ENCODE results near the gene BCL2L15.

BCL2L15 gene

DNA sequence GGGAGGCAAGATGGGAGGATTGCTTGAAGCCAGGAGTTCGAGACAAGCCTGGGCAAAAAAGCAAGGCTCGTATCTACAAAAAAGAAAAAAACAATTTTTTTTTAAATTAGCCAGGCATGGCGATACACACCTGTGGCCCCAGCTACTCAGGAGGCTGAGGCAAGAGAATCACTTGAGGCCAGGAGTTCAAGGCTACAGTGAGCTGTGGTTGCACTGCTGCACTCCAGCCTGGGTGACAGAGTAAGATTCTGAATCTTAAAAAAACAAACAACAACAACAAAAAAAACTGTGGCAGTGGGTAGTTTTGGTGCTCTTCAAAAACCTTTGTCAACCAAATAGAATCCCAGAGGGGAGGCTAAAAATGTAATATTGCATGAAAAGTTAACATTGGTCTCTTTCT lies 16.6 kb downstream of the BCL2L15 start:
- no peak for DNase-seq (ENCODE audit: low read depth)

GRCh38 chr1:113868387-113869083 lies 18.8 kb downstream of the BCL2L15 start:
- DNase-seq (ENCODE audit: low read depth): no peak

DNA sequence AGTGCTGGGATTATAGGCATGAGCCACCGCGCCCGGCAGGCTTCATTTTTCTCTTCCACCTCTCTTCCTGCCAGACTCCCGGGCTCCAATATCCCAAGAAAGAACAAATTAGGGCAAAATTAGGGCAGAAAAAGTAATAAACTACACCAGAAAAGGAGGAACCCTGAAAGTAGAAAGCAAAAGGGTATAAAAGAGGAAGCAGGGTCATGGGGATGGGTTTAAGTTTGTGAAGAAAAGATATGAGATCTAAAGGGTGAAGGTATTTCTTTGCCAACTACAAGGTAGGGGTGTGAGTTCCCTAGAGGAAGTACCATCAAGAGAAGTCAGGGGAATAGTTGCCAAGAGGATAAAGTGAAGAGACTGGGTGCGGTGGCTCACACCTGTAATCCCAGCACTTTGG lies 25.7 kb downstream of the BCL2L15 start:
- no peak for DNase-seq (ENCODE audit: low read depth)

DNA sequence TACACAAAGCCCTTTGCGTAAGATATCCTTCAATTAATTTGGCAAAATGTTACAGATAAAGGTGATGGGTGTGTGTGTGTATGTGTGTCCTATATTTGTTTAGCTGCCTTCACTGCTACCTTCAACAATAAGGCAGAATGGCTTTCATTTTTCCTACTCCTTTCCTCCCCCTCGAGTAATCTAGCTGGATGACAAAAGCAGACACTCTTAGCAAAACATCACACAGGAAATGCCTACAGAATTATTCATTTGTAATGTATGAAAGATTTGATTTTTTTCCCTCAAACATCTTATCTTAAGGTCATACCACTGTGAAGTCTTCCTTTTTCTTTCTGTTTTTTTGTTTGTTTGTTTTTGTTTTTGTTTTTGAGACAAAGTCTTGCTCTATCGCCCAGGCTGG lies 26.5 kb downstream of the BCL2L15 start:
- DNase-seq (ENCODE audit: low read depth): peak; percentile 57

DNA sequence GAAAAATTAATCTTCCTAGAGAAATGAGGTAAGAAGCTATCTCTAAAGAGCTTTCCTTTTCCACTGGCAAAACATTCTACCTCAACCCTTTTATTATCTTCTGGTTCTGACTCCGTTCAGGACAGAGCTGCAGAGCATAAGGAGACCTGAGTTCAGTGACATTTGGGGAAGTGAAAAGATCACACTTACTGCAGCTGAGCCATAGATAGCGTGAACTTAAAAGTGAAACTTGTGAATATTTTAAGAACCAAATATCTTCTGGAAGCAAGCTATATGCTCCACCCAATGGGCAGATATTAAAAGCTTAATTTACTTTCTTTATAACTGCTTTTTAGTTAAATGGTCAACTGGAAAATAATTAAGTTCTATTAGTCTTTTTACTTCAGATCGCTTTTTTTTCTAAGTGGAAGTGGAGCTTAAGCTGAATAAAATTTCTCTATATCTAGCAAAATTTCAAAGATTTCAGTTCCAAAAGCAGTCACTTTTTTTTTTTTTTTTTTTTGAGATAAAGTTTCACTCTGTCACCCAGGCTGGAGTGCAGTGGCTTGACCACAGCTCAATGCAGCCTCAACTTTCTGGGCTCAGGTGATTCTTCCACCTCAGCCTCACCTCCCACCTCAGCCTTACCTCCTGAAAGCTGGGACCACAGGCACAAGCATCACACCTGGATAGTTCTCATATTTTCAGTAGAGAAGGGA lies 27.8 kb downstream of the BCL2L15 start:
- DNase-seq (ENCODE audit: low read depth): no peak

DNA sequence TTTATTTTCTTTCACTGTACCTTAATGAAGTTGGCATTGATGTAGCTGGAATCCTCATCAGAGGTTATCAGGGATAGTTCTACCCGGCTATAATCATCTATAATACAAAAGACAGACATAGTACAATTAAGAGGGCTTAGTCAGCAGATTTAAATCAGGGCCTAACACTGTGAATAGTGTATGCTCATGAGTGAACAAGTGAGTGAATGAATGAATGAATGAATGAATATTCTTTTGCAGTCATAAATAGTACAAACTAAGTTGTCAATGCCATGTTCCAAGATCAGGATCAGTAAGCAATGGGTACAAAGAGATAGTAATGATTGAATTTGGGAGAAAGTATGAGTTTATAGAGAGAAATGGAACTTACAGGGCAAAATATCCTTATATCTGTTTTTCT lies 28.4 kb downstream of the BCL2L15 start:
- no peak for DNase-seq (ENCODE audit: low read depth)

DNA sequence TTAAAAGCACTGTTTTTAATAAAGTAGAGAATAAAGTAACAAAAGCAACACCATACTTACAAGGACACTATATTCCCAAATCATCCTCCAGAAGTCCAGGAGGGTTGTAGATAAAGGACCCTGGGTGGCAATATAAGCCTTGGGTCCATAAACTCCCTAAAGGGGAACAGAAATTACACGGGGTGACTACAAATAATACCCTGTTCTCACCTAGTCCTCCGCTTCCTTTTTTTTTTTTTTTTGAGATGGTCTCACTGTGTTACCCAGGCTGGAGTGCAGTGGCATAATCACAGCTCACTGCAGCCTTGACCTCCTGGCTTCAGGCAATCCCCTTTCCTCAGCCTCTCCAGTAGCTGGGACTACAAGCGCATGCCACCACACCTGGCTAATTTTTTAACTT lies 29.0 kb downstream of the BCL2L15 start:
- no peak for DNase-seq (ENCODE audit: low read depth)

DNA sequence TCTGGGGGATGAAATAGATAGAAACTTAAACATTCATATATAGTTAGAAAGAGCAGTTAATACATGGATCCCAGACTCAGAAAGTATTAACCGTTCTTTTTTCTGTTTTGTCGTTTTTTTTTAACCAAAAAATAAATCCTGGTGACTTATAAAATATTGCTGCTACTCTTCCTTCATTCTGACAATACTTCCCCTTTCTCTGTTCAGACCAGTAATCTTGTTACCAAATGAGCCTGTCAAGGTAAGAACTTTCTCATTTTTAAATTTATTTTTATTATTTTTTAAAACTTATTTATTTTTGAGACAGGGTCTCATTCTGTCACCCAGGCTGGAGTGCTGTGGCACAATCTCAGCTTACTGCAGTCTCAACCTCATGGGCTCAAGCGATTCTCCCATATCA lies 29.6 kb downstream of the BCL2L15 start:
- DNase-seq (ENCODE audit: low read depth): no peak

GRCh38 chr1:113856401-113856790 lies 31.0 kb downstream of the BCL2L15 start:
- peak; percentile 16 for DNase-seq (ENCODE audit: low read depth)

- peak; percentile 49 for DNase-seq (ENCODE audit: low read depth)
Observed at GRCh38 chr1:113855630-113856400, 31.6 kb downstream of the BCL2L15 start.

- DNase-seq (ENCODE audit: low read depth): no peak
Observed at GRCh38 chr1:113854234-113854633, 33.1 kb downstream of the BCL2L15 start.

DNA sequence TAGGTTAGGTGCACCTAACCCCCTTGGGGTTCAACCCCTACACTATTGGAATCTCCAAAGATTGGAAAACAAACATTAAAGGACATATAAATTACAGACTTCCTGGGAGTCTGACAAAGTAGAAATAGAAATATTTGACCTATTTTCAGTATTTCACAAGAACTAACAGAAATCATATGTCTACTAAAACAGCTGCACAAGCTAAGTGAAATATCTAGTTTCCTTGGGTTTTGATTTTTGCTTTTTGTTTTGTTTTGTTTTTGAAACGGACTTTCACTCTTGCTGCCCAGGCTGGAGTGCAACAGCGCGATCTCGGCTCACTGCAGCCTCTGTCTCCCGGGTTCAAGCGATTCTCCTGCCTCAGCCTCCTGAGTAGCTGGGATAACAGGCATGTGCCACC lies 34.7 kb downstream of the BCL2L15 start:
- DNase-seq (ENCODE audit: low read depth): peak; percentile 55

GRCh38 chr1:113850127-113850796 lies 37.1 kb downstream of the BCL2L15 start:
- DNase-seq (ENCODE audit: low read depth): no peak

DNA sequence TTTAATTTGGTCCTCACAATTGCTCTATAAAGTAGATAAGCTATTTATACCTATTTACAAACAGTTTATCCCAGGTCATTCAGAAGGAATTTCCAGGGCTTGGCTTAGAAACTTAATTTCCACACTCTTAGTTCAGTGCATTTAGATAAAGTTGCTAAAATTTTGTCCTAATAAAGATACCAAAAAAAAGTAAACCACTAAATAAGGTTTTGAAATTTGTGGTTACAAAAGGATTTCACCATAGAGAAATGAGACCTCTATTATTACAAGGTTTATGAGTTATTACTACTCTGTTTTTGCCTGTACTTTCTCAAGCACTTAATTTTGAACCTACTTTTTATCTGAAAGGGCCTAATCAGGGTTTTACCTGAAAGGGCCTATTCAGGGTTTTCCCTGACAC lies 38.3 kb downstream of the BCL2L15 start:
- peak; percentile 57 for DNase-seq (ENCODE audit: low read depth)

DNA sequence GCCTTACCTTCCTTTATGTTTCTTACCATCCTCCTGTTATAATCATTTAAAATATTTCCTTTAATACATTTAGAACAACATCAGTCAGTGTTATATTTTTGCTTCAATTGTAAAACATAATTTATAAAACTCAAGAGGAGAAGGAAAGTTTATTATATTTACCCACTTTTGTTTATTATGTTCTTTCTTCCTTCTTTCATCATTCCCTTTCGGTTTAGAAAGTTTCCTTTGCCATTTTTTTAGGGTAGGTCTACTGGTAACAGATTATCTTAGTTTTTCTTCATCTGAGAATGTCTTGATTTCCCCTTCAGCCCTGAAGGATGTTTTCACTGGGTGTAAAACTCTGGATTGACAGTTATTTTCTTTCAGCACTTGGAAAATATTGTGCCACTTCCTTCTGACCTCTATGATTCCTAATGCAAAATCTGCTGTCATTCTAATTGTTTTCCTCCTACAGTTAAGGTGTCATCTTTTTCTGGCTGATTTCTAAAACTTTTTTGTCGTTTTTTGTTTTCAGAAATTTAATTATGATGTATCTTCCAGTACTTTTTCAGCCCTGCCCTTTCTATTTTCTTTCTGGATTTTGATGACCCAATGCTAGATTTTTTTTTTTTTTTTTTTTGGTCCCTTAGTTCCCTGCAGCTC lies 40.9 kb downstream of the BCL2L15 start:
- no peak for DNase-seq (ENCODE audit: low read depth)

- DNase-seq (ENCODE audit: low read depth): no peak
Observed at GRCh38 chr1:113836534-113836933, 50.8 kb downstream of the BCL2L15 start.

DNA sequence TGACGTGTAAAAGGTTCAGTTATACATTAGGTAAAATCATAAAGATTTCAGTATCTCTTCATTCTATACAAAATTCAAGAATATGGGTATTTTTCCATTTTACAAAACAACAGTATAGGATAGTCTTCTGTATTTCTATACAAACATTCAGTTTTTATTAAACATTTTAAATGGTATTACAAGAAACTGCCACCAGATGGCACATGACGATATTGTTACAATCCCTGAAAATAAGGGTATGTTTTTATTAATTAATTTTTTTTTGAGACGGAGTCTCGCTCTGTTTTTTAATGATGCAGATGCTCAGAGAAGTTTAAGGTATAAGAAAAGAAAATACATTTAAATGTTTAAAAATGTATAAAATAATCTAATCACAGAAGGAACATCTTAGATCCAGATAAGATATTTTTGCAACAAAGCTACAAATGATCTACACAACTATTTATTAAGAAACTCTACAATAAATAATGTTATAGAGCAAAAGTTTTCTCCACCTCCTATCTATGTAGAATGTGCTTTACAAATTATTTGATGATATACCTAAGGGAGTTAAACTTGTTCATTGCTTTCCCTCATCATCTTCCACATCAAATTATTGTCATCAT lies 51.6 kb downstream of the BCL2L15 start:
- DNase-seq (ENCODE audit: low read depth): peak; percentile 31

DNA sequence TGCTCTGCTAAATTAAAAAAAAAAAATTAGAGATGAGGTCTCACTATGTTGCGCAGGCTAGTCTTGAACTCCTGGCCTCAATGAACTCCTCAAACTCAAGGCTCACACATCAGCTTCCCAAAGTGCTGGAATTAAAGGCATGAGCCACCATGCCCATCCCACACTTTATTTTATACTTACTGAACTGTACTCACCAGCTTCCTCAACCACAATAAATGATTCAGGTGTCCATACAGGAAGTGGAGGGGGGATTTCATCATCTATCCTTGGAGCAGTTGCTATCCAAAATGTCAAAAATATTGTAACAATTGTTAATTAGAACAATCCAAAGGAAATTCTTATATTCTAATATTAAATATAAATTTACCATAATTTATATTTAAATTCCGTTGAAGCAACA lies 52.7 kb downstream of the BCL2L15 start:
- DNase-seq (ENCODE audit: low read depth): no peak
